GM13977 (cell line): ENCODE data around the gene SEMA3F.

ENCODE experiments used
- DNase-seq: peaks from one replicate; pipeline ENCODE4 v3.0.0; 2012; ENCODE audit warnings: low spot score
- CTCF ChIP-seq: IDR thresholded peaks from 2 replicates; pipeline ENCODE4 v1.5.1; 2012; ENCODE audit warnings: mild to moderate bottlenecking, control low read depth; ENCODE audit not compliant: insufficient read depth; ENCODE audit errors: extremely low read depth, missing control alignments
- in situ Hi-C: fragments of 300-500 bp; cut with MboI; formaldehyde crosslinking; loops from one replicate; pipeline ENCODE4 v1.12.0; 2022; ENCODE audit warnings: low sequenced_read_pairs, low pct_unique_long_range_greater_than_20kb, mixed read lengths, inconsistent platforms; ENCODE audit not compliant: unreplicated experiment

The SEMA3F gene

GRCh38 chr3:50212971-50213370, 57.8 kb downstream of the SEMA3F start:
- in situ Hi-C loops: no loop called here
- DNase-seq: no peak
- TF ChIP-seq CTCF: no peak

- TF ChIP-seq CTCF: no peak
- in situ Hi-C loops: no loop called here
- no peak for DNase-seq
These were observed 58.2 kb downstream of the SEMA3F start for GRCh38 chr3:50213373-50213772.

GRCh38 chr3:50214824-50215223, 59.7 kb downstream of the SEMA3F start:
- no peak for TF ChIP-seq CTCF
- no peak for DNase-seq
- in situ Hi-C loops: no loop called here

GRCh38 chr3:50215529-50215928, 60.4 kb downstream of the SEMA3F start:
- no peak for TF ChIP-seq CTCF
- in situ Hi-C loops: no loop called here
- DNase-seq: no peak

- no peak for TF ChIP-seq CTCF
- in situ Hi-C loops: no loop called here
- DNase-seq: no peak
These were observed 62.6 kb downstream of the SEMA3F start for GRCh38 chr3:50217681-50218080.

- DNase-seq: no peak
- no peak for TF ChIP-seq CTCF
- in situ Hi-C loops: no loop called here
These were observed 63.3 kb downstream of the SEMA3F start for GRCh38 chr3:50218448-50218847.

GRCh38 chr3:50219285-50219684, 64.2 kb downstream of the SEMA3F start:
- TF ChIP-seq CTCF: no peak
- no peak for DNase-seq
- in situ Hi-C loops: no loop called here
